ENCODE measurements around the gene C16orf90.

The C16orf90 gene

GRCh38 chr16:3465911-3466584, 29.2 kb downstream of the C16orf90 start:
- no peak for DNase-seq

- DNase-seq = no peak
These were observed 30.0 kb downstream of the C16orf90 start for GRCh38 chr16:3465301-3465700.

- DNase-seq = no peak
These were observed 34.1 kb downstream of the C16orf90 start for GRCh38 chr16:3461151-3461550.

- DNase-seq = no peak
These were observed 34.7 kb downstream of the C16orf90 start for GRCh38 chr16:3460585-3460984.

GRCh38 chr16:3460121-3460520, 35.2 kb downstream of the C16orf90 start:
- no peak for DNase-seq

- DNase-seq = no peak
These were observed 35.7 kb downstream of the C16orf90 start for GRCh38 chr16:3459401-3460090.

GRCh38 chr16:3458852-3459361, 36.4 kb downstream of the C16orf90 start:
- DNase-seq = peak; percentile 61

GRCh38 chr16:3458278-3458851, 36.9 kb downstream of the C16orf90 start:
- peak; percentile 68 for DNase-seq

GRCh38 chr16:3457434-3458252, 37.6 kb downstream of the C16orf90 start:
- DNase-seq = peak; percentile 99

GRCh38 chr16:3454631-3455147, 40.6 kb downstream of the C16orf90 start:
- DNase-seq = no peak

GRCh38 chr16:3454093-3454492, 41.2 kb downstream of the C16orf90 start:
- DNase-seq = no peak

GRCh38 chr16:3444032-3444388, 51.3 kb downstream of the C16orf90 start:
- no peak for DNase-seq
